Measurements from ENCODE around the gene ZNF580.

DNA sequence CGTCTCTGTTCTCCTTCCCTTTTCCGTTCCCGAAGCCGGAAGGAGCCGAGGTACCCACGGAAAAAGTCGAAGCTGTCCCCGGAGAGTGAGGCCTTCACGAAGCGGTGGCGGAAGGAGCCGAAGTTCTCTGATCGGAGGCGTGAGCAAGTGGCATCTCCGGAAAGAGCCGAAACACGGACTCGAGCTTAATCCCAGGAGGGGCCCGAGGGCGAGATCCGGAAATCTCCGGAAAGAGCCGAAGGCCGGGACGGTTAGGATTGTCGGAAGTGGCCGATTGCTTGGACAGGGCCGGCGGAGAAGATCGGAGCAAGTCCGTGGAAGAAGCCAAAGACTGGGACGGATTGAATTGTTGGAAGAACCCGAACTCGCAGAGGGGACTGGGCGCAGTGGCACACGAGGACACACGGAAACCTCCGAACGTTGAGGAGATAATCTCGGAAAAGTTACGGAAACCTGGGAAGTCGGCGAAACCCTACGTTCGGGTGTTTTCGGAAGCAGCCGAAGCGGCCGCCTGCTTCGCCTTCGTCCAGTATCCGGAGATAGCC is 13.6 kb downstream of the ZNF580 start:
- TF ChIP-seq, protein P1, sequence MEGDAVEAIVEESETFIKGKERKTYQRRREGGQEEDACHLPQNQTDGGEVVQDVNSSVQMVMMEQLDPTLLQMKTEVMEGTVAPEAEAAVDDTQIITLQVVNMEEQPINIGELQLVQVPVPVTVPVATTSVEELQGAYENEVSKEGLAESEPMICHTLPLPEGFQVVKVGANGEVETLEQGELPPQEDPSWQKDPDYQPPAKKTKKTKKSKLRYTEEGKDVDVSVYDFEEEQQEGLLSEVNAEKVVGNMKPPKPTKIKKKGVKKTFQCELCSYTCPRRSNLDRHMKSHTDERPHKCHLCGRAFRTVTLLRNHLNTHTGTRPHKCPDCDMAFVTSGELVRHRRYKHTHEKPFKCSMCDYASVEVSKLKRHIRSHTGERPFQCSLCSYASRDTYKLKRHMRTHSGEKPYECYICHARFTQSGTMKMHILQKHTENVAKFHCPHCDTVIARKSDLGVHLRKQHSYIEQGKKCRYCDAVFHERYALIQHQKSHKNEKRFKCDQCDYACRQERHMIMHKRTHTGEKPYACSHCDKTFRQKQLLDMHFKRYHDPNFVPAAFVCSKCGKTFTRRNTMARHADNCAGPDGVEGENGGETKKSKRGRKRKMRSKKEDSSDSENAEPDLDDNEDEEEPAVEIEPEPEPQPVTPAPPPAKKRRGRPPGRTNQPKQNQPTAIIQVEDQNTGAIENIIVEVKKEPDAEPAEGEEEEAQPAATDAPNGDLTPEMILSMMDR (conservative IDR thresholded peaks at IDR 0.05; ENCODE audit: low read length): no peak
- TF ChIP-seq EZH2phosphoT487 (IDR thresholded peaks at IDR 0.05; ENCODE audit: borderline replicate concordance, low read depth, low read length): no peak

Measured in OCI-LY7 (cell line).